Measurements from ENCODE around the gene DDX24. TPM values are rescaled to one million over a fixed set of nuclear protein-coding genes. Genes with fewer than 3 reads are reported as not detected.
A peak's percentile ranks its signal among the peaks of the same experiment; 100 is the strongest.

The DDX24 gene
- total RNA-seq, 1 donor from 2014 or later, result 191 TPM

- Histone ChIP-seq H3K27me3 (no peaks in the 10 kb centered on the region), H3K4me3 (no peak overlapping the region), H3K4me1 (no peaks in the 10 kb centered on the region), H3K36me3 (peaks cover 100% of the 10 kb centered on the region), H3K27ac (no peak overlapping the region), H3K9me3 (no peaks in the 10 kb centered on the region)
- ATAC-seq (no peak), DNase-seq (no peak)
- intact Hi-C loops (cut with DNase I), result no loop called here
- TF ChIP-seq CTCF (IDR thresholded peaks at IDR 0.05), result no peak
These were observed 29.9 kb downstream of the DDX24 start for GRCh38 chr14:94051115-94051514.

GRCh38 chr14:94050231-94050880, 30.6 kb downstream of the DDX24 start:
- DNase-seq, result peak; percentile 67
- Histone ChIP-seq H3K4me1 (no peaks in the 10 kb centered on the region), H3K27me3 (no peaks in the 10 kb centered on the region), H3K9me3 (no peaks in the 10 kb centered on the region), H3K36me3 (peaks cover 100% of the 10 kb centered on the region), H3K4me3 (no peak overlapping the region), H3K27ac (no peak overlapping the region)
- peak; percentile 53 for ATAC-seq
- intact Hi-C loops (cut with DNase I), result no loop called here
- no peak for TF ChIP-seq CTCF (IDR thresholded peaks at IDR 0.05)

GRCh38 chr14:94049625-94050023, 31.4 kb downstream of the DDX24 start:
- intact Hi-C loops (cut with DNase I), result no loop called here
- Histone ChIP-seq H3K4me3 (no peak overlapping the region), H3K27me3 (no peaks in the 10 kb centered on the region), H3K27ac (no peak overlapping the region), H3K4me1 (no peaks in the 10 kb centered on the region), H3K36me3 (peaks cover 98% of the 10 kb centered on the region), H3K9me3 (no peaks in the 10 kb centered on the region)
- ATAC-seq, result no peak
- DNase-seq, result no peak
- no peak for TF ChIP-seq CTCF (IDR thresholded peaks at IDR 0.05)

DNA sequence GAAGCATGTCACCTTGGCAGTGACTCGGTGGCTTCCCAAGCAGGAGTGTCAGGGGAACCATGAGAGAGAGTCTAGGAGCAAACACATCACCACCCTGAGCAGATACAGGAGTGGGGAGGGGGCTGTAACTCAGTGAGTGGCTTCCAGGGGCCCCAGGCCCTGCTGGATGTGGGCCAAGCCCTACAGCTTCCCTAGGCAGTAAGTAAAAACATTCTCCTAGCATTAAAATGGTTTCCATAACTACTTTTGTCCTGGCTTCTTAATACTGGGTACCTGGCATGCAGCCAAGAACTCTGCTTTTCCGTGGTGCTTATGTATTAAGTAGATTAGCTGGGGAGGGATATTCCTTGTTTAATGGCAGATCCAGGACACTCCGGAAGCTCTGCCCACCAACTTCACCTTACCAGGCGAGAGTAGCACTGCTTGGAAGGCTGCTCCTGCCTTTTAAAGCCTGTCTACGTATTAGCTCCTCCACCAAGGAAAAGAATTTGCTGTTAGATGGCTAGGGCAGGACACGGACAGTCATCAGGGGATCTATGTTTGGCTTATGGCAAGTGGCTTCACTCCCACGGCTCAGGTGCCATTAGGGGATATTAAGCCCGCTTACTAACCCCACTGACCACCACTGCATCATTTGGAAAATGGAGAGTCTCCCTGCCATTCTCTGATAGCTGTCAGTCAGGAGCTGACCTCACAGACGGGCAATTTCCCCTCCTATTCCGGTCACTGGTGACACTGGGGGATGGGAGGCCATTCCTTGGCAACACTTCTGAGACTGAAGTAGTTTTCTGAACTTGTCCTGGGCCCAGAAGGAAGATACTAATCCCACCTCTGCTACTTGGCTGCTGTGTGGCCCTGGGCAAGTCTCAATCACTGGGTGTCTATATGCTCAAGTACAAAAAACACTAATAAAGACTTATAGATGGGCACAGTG, 32.0 kb downstream of the DDX24 start:
- Histone ChIP-seq H3K27me3 (no peaks in the 10 kb centered on the region), H3K9me3 (no peaks in the 10 kb centered on the region), H3K4me1 (no peaks in the 10 kb centered on the region), H3K27ac (no peak overlapping the region), H3K36me3 (peaks cover 95% of the 10 kb centered on the region), H3K4me3 (no peak overlapping the region)
- no peak for TF ChIP-seq CTCF (IDR thresholded peaks at IDR 0.05)
- ATAC-seq (no peak), DNase-seq (no peak)
- intact Hi-C loops (cut with DNase I), result no loop called here

- intact Hi-C loops (cut with DNase I), result no loop called here
- no peak for DNase-seq
- H3K36me3 ChIP-seq, result peaks cover 81% of the 10 kb centered on the region
- H3K9me3 ChIP-seq, result no peaks in the 10 kb centered on the region
- H3K27ac ChIP-seq, result no peak overlapping the region
- no peak for ATAC-seq
- no peak for TF ChIP-seq CTCF (IDR thresholded peaks at IDR 0.05)
- no peaks in the 10 kb centered on the region for H3K27me3 ChIP-seq
- H3K4me3 ChIP-seq, result no peak overlapping the region
- peaks cover 2% of the 10 kb centered on the region for H3K4me1 ChIP-seq
These were observed 33.4 kb downstream of the DDX24 start for GRCh38 chr14:94047581-94047980.

Data from upper lobe of right lung (tissue), 1 donor.